ENCODE data around the gene WDR82.

Gene WDR82

GRCh38 chr3:52238193-52238760, 40.2 kb downstream of the WDR82 start:
- no peak for DNase-seq (ENCODE audit: low read depth)

GRCh38 chr3:52237657-52238172, 40.7 kb downstream of the WDR82 start:
- no peak for DNase-seq (ENCODE audit: low read depth)

GRCh38 chr3:52237006-52237656, 41.3 kb downstream of the WDR82 start:
- DNase-seq (ENCODE audit: low read depth) = no peak

- DNase-seq (ENCODE audit: low read depth) = no peak
These were observed 42.0 kb downstream of the WDR82 start for GRCh38 chr3:52236424-52236886.

- DNase-seq (ENCODE audit: low read depth) = no peak
These were observed 43.7 kb downstream of the WDR82 start for GRCh38 chr3:52234516-52235447.

GRCh38 chr3:52233968-52234367, 44.5 kb downstream of the WDR82 start:
- DNase-seq (ENCODE audit: low read depth) = no peak

GRCh38 chr3:52233108-52233591, 45.3 kb downstream of the WDR82 start:
- no peak for DNase-seq (ENCODE audit: low read depth)

GRCh38 chr3:52232279-52233107, 46.0 kb downstream of the WDR82 start:
- no peak for DNase-seq (ENCODE audit: low read depth)

- DNase-seq (ENCODE audit: low read depth) = peak; percentile 90
These were observed 46.8 kb downstream of the WDR82 start for GRCh38 chr3:52231502-52232278.

- DNase-seq (ENCODE audit: low read depth) = no peak
These were observed 47.5 kb downstream of the WDR82 start for GRCh38 chr3:52230889-52231499.

- no peak for DNase-seq (ENCODE audit: low read depth)
These were observed 48.0 kb downstream of the WDR82 start for GRCh38 chr3:52230461-52230860.

- no peak for DNase-seq (ENCODE audit: low read depth)
These were observed 48.8 kb downstream of the WDR82 start for GRCh38 chr3:52229656-52230055.

GRCh38 chr3:52228751-52229291, 49.6 kb downstream of the WDR82 start:
- DNase-seq (ENCODE audit: low read depth) = no peak

GRCh38 chr3:52228266-52228665, 50.2 kb downstream of the WDR82 start:
- DNase-seq (ENCODE audit: low read depth) = no peak

- no peak for DNase-seq (ENCODE audit: low read depth)
These were observed 50.7 kb downstream of the WDR82 start for GRCh38 chr3:52227766-52228165.

GRCh38 chr3:52227117-52227516, 51.3 kb downstream of the WDR82 start:
- no peak for DNase-seq (ENCODE audit: low read depth)

- no peak for DNase-seq (ENCODE audit: low read depth)
These were observed 52.1 kb downstream of the WDR82 start for GRCh38 chr3:52226229-52226817.

- DNase-seq (ENCODE audit: low read depth) = no peak
These were observed 52.8 kb downstream of the WDR82 start, which contains the start of gene TLR9 for GRCh38 chr3:52225452-52226228. TSS of gene TLR9 (minus strand) at chr3:52225645. CDS start at chr3:52225529, 116 bp downstream.
